Panc1 (cell line): ENCODE data around the gene NAGK. TPM values are rescaled to one million over a fixed set of nuclear protein-coding genes. Genes with fewer than 3 reads are reported as not detected.
A peak's percentile ranks its signal among the peaks of the same experiment; 100 is the strongest.
"Not testable (repeated sequence)": the region's sequence is repeated elsewhere in the genome, so short reads cannot be mapped to it uniquely, and the experiment has no call there.

Source experiments
- ATAC-seq: fragments of 200-7000 bp; cut with Tn5 transposase; 2 replicates; pipeline ENCODE4 v1.9.1; 2020; ENCODE audit warnings: mild to moderate bottlenecking, moderate library complexity
- BruUV-seq: library from RNA; stranded (reverse); fragments of 400-500 nt; replicated peaks from 2 replicates; lab custom pipeline; 2021; lab: Mats Ljungman, UMichigan
- CTCF ChIA-PET: fragments of 300-600 bp; sonication (Branson Sonifier 250); formaldehyde crosslinking; loops from one replicate; lab custom pipeline; 2022; ENCODE audit warnings: antibody characterized with exemption; lab: Charles Lee
- POLR2A ChIA-PET: fragments of 300-600 bp; sonication (Branson Sonifier 250); formaldehyde crosslinking; loops from one replicate; lab custom pipeline; 2022; ENCODE audit warnings: antibody characterized with exemption; lab: Charles Lee
- DNase-seq: peaks from one replicate; pipeline ENCODE4 v3.0.0-alpha.2; 2010; ENCODE audit warnings: low read depth, low spot score
- H3K27ac ChIP-seq: 2 replicates; pipeline ENCODE4 v1.5.1; 2011; ENCODE audit warnings: mild to moderate bottlenecking, low read length, inconsistent platforms
- H3K27me3 ChIP-seq: fragments of 200-500 bp; sonication (Bioruptor generic); 2 replicates; pipeline ENCODE4 v1.6.0; 2014; ENCODE audit warnings: low read length, inconsistent platforms; ENCODE audit not compliant: control insufficient read depth, insufficient read depth
- H3K36me3 ChIP-seq: fragments of 200-500 bp; sonication (Bioruptor generic); 2 replicates; pipeline ENCODE4 v1.5.1; 2014; ENCODE audit warnings: inconsistent platforms, mild to moderate bottlenecking, low read length, moderate library complexity; ENCODE audit not compliant: control insufficient read depth, insufficient read depth
- H3K4me1 ChIP-seq: 2 replicates; pipeline ENCODE4 v1.5.1; 2011; ENCODE audit warnings: inconsistent platforms, mild to moderate bottlenecking, low read length, moderate library complexity; ENCODE audit not compliant: control insufficient read depth, insufficient read depth
- H3K4me3 ChIP-seq, 2 experiments: 2 replicates each; pipeline ENCODE4 v1.5.1; 2011 to 2012; ENCODE audit warnings: low read depth in 2 of 2, low read length in 2 of 2, mild to moderate bottlenecking in 2 of 2, inconsistent platforms in 1 of 2, moderate library complexity in 1 of 2
- H3K9me3 ChIP-seq: fragments of 200-500 bp; sonication (Bioruptor generic); 2 replicates; pipeline ENCODE4 v1.5.1; 2014; ENCODE audit warnings: low read depth, mild to moderate bottlenecking, inconsistent platforms, low read length, moderate library complexity; ENCODE audit not compliant: control insufficient read depth, insufficient read depth
- CTCF ChIP-seq: fragments of 450-650 bp; IDR thresholded peaks from 2 replicates; pipeline ENCODE4 v1.5.1; 2017; ENCODE audit warnings: mild to moderate bottlenecking
- POLR2AphosphoS5 ChIP-seq: IDR thresholded peaks from 2 replicates; pipeline ENCODE4 v1.6.1; 2012; ENCODE audit warnings: mild to moderate bottlenecking, low read depth, low read length, moderate library complexity
- REST ChIP-seq, 2 experiments: IDR thresholded peaks; 2 replicates each; pipeline ENCODE4 v1.6.1; 2011 to 2012; ENCODE audit warnings: low read depth in 2 of 2, control low read depth in 1 of 2, low read length in 1 of 2, mild to moderate bottlenecking in 1 of 2, moderate library complexity in 1 of 2; ENCODE audit not compliant: insufficient read depth in 1 of 2
- SIN3A ChIP-seq: IDR thresholded peaks from 2 replicates; pipeline ENCODE4 v1.6.1; 2012; ENCODE audit warnings: low read depth, mild to moderate bottlenecking, low read length, moderate library complexity, borderline replicate concordance; ENCODE audit not compliant: insufficient read depth
- TCF7L2 ChIP-seq: IDR thresholded peaks from 2 replicates; pipeline ENCODE4 v1.6.1; 2011; ENCODE audit warnings: mild to moderate bottlenecking, low read depth, low read length, inconsistent platforms
- in situ Hi-C: cut with HindIII; loops from 2 replicates; pipeline ENCODE4 v1.10.0; 2016; ENCODE audit warnings: low sequenced_read_pairs, low pct_unique_long_range_greater_than_20kb
- intact Hi-C: fragments of 100-400 bp; cut with micrococcal nuclease; formaldehyde crosslinking; loops from one replicate; pipeline ENCODE4 v1.10.0; 2022; ENCODE audit not compliant: unreplicated experiment
- total RNA-seq: library from RNA; stranded (reverse); gene quantifications from one replicate; pipeline ENCODE4 v1.2.1, GENCODE V29; 2021; ENCODE audit not compliant: unreplicated experiment

Gene NAGK
- total RNA-seq, 1 experiment from 2014 or later = 80.2 TPM

GRCh38 chr2:71023553-71024243 lies 44.8 kb upstream of the NAGK start:
- in situ Hi-C loops, BruUV-seq, ATAC-seq, CTCF ChIA-PET, H3K36me3 ChIP-seq, intact Hi-C loops, POLR2A ChIA-PET, DNase-seq, H3K4me3 ChIP-seq, H3K27me3 ChIP-seq, H3K4me1 ChIP-seq, H3K27ac ChIP-seq, H3K9me3 ChIP-seq: not testable (repeated sequence)
- TF ChIP-seq CTCF = peak; percentile 30; the same call in 1 of the 2 replicates

- CTCF ChIA-PET, DNase-seq, H3K27ac ChIP-seq, H3K27me3 ChIP-seq, H3K9me3 ChIP-seq, POLR2A ChIA-PET, BruUV-seq, in situ Hi-C loops, H3K4me1 ChIP-seq, ATAC-seq, intact Hi-C loops, H3K36me3 ChIP-seq, H3K4me3 ChIP-seq: not testable (repeated sequence)
Measured at GRCh38 chr2:71036296-71036695, 32.2 kb upstream of the NAGK start.

- ChIA-PET CTCF (no interaction called here), POLR2A (no interaction called here)
- Histone ChIP-seq H3K27ac (no peak overlapping the region), H3K4me3 (no peak overlapping the region), H3K4me1 (no peaks in the 10 kb centered on the region), H3K9me3 (no peaks in the 10 kb centered on the region), H3K27me3 (peaks cover 6% of the 10 kb centered on the region), H3K36me3 (no peaks in the 10 kb centered on the region)
- intact Hi-C loops (no loop called here), in situ Hi-C loops (no loop called here)
- ATAC-seq (no peak), DNase-seq (no peak)
- BruUV-seq = no TSS peak
- TF ChIP-seq CTCF = no peak
- no peak for TF ChIP-seq SIN3A
- TF ChIP-seq REST (IDR thresholded peaks at IDR 0.05; ENCODE audit: insufficient read depth in 1 of 2, low read depth in 2 of 2, low read length in 1 of 2) = no peak
- TF ChIP-seq POLR2AphosphoS5 = no peak
- TF ChIP-seq TCF7L2 = no peak
Measured at GRCh38 chr2:71042287-71042686, 26.2 kb upstream of the NAGK start.
